Gastroesophageal sphincter (tissue), 4 donors: ENCODE results near the gene SMIM10L2A. TPM values are rescaled to one million over a fixed set of nuclear protein-coding genes. Genes with fewer than 3 reads are reported as not detected.

Experiments used
- ATAC-seq: fragments of 150-250 bp; one replicate; pipeline ENCODE4 v1.9.1; 2016; ENCODE audit warnings: mild to moderate bottlenecking, moderate library complexity
- H3K27ac ChIP-seq, 4 donors: fragments of 200-600 bp; sonication (generic) in 3 of 4; 1 replicate in 3 of 4; 2 replicates in 1 of 4; pipeline ENCODE4 v1.5.1; 2016 to 2019
- H3K27me3 ChIP-seq: fragments of 200-600 bp; sonication (generic); one replicate; pipeline ENCODE4 v1.5.1; 2019
- H3K36me3 ChIP-seq, 2 donors: fragments of 200-600 bp; sonication (generic); one replicate each; pipeline ENCODE4 v1.5.1; 2019; ENCODE audit warnings: control low read depth in 1 of 2
- H3K4me1 ChIP-seq, 3 donors: fragments of 200-600 bp; sonication (generic); 1 replicate in 2 of 3; 2 replicates in 1 of 3; pipeline ENCODE4 v1.5.1; 2016 to 2019; ENCODE audit warnings: control low read depth in 2 of 3
- H3K4me3 ChIP-seq, 2 donors: fragments of 200-600 bp; sonication (generic); one replicate each; pipeline ENCODE4 v1.5.1; 2019; ENCODE audit warnings: mild to moderate bottlenecking in 1 of 2, moderate library complexity in 1 of 2
- H3K9me3 ChIP-seq, 3 donors: fragments of 200-600 bp; sonication (generic); one replicate each; pipeline ENCODE4 v1.5.1; 2017 to 2019; ENCODE audit warnings: control low read depth in 2 of 3
- CTCF ChIP-seq, 4 experiments: fragments of 200-600 bp in 2 of 4; fragments of 450-650 bp in 2 of 4; sonication (generic) in 1 of 4; IDR thresholded peaks; one replicate each; pipeline ENCODE4 v1.5.1; 2017 to 2019; ENCODE audit warnings: antibody characterized with exemption in 4 of 4, mild to moderate bottlenecking in 2 of 4, moderate library complexity in 2 of 4
- EP300 ChIP-seq: sonication (generic); formaldehyde crosslinking; IDR thresholded peaks from one replicate; pipeline ENCODE4 v1.6.1; 2017; ENCODE audit warnings: antibody characterized with exemption, mild to moderate bottlenecking
- POLR2A ChIP-seq, 2 donors: fragments of 450-650 bp; IDR thresholded peaks; one replicate each; pipeline ENCODE4 v1.6.1; 2017; ENCODE audit warnings: antibody characterized with exemption in 2 of 2, mild to moderate bottlenecking in 2 of 2, moderate library complexity in 1 of 2
- POLR2AphosphoS5 ChIP-seq: sonication (generic); formaldehyde crosslinking; IDR thresholded peaks from one replicate; pipeline ENCODE4 v1.6.1; 2017; ENCODE audit warnings: antibody characterized with exemption
- WGBS, 2 donors: methylation state at CpG; one replicate each; pipeline ENCODE4 v1.1.5; 2018; ENCODE audit warnings: low coverage in 1 of 2; 5-methylcytosine and 5-hydroxymethylcytosine counted together
- total RNA-seq, 4 donors: library from RNA; depleted of rRNA; stranded (reverse); fragments of >200 nt; gene quantifications; one replicate each; pipeline ENCODE4 v1.1.0, GENCODE V29; 2016

The SMIM10L2A gene
- total RNA-seq, 4 donors from 2014 or later = 0.47 to 1.5 (median 1.1) TPM

GRCh38 chrX:135434258-135435138 is 12.8 kb downstream of the SMIM10L2A start:
- H3K36me3 ChIP-seq = no peaks in the 10 kb centered on the region
- H3K9me3 ChIP-seq = no peaks in the 10 kb centered on the region
- no peaks in the 10 kb centered on the region for H3K4me1 ChIP-seq
- H3K27ac ChIP-seq = no peak overlapping the region
- WGBS, 2 donors = no CpG with 5 or more reads among the region's 49 CpGs
- TF ChIP-seq POLR2A (IDR thresholded peaks at IDR 0.05) (no peak), POLR2AphosphoS5 (no peak), EP300 (no peak), CTCF (IDR thresholded peaks at IDR 0.05) (no peak)
- no peak for ATAC-seq
- H3K27me3 ChIP-seq = peaks cover 8% of the 10 kb centered on the region
- H3K4me3 ChIP-seq = no peak overlapping the region

- 87% methylated on average over 7 of the region's 31 CpGs; no CpG with 5 or more reads in 1 of the 2 donors for WGBS, 2 donors
- peaks cover 6% of the 10 kb centered on the region for H3K27me3 ChIP-seq
Observed at GRCh38 chrX:135435139-135435922, 13.6 kb downstream of the SMIM10L2A start.

GRCh38 chrX:135435933-135436332 is 14.2 kb downstream of the SMIM10L2A start:
- TF ChIP-seq POLR2AphosphoS5 = no peak
- TF ChIP-seq CTCF (IDR thresholded peaks at IDR 0.05) = no peak
- TF ChIP-seq EP300 = no peak
- no peak for TF ChIP-seq POLR2A (IDR thresholded peaks at IDR 0.05)
- H3K9me3 ChIP-seq = no peaks in the 10 kb centered on the region
- no peak for ATAC-seq
- H3K4me1 ChIP-seq = no peaks in the 10 kb centered on the region
- WGBS, 2 donors = no CpG with 5 or more reads among the region's 23 CpGs
- H3K36me3 ChIP-seq = no peaks in the 10 kb centered on the region
- peaks cover under 1% of the 10 kb centered on the region for H3K27me3 ChIP-seq
- H3K4me3 ChIP-seq = no peak overlapping the region
- H3K27ac ChIP-seq = no peak overlapping the region

More at GRCh38 chrX:135435139-135435922, 13.6 kb downstream of the SMIM10L2A start:
- Histone ChIP-seq H3K4me1 (no peaks in the 10 kb centered on the region), H3K4me3 (no peak overlapping the region), H3K9me3 (no peaks in the 10 kb centered on the region), H3K36me3 (no peaks in the 10 kb centered on the region), H3K27ac (no peak overlapping the region)
- no peak for ATAC-seq
- no peak for TF ChIP-seq CTCF (IDR thresholded peaks at IDR 0.05)
- TF ChIP-seq POLR2AphosphoS5 = no peak
- no peak for TF ChIP-seq EP300
- TF ChIP-seq POLR2A (IDR thresholded peaks at IDR 0.05) = no peak

- Histone ChIP-seq H3K4me3 (no peak overlapping the region), H3K27me3 (no peaks in the 10 kb centered on the region), H3K9me3 (no peaks in the 10 kb centered on the region), H3K4me1 (no peaks in the 10 kb centered on the region), H3K36me3 (no peaks in the 10 kb centered on the region), H3K27ac (no peak overlapping the region)
- TF ChIP-seq POLR2A (IDR thresholded peaks at IDR 0.05) (no peak), CTCF (IDR thresholded peaks at IDR 0.05) (no peak), EP300 (no peak), POLR2AphosphoS5 (no peak)
- 77% methylated on average over 11 of the region's 32 CpGs; no CpG with 5 or more reads in 1 of the 2 donors for WGBS, 2 donors
- no peak for ATAC-seq
Observed at GRCh38 chrX:135436456-135436855, 14.7 kb downstream of the SMIM10L2A start.
